A549 treated with Hydrocortisone at 1 μM for 4 hours (cell line): ENCODE measurements around the gene RELCH. TPM values are rescaled to one million over a fixed set of nuclear protein-coding genes. Genes with fewer than 3 reads are reported as not detected.

Source experiments
- total RNA-seq: library from RNA; stranded (reverse); fragments of 200-300 nt; extraction: Qiagen RNA extraction; gene quantifications from 5 replicates; pipeline ENCODE4 v1.2.3, GENCODE V29; 2022

Gene RELCH, protein sequence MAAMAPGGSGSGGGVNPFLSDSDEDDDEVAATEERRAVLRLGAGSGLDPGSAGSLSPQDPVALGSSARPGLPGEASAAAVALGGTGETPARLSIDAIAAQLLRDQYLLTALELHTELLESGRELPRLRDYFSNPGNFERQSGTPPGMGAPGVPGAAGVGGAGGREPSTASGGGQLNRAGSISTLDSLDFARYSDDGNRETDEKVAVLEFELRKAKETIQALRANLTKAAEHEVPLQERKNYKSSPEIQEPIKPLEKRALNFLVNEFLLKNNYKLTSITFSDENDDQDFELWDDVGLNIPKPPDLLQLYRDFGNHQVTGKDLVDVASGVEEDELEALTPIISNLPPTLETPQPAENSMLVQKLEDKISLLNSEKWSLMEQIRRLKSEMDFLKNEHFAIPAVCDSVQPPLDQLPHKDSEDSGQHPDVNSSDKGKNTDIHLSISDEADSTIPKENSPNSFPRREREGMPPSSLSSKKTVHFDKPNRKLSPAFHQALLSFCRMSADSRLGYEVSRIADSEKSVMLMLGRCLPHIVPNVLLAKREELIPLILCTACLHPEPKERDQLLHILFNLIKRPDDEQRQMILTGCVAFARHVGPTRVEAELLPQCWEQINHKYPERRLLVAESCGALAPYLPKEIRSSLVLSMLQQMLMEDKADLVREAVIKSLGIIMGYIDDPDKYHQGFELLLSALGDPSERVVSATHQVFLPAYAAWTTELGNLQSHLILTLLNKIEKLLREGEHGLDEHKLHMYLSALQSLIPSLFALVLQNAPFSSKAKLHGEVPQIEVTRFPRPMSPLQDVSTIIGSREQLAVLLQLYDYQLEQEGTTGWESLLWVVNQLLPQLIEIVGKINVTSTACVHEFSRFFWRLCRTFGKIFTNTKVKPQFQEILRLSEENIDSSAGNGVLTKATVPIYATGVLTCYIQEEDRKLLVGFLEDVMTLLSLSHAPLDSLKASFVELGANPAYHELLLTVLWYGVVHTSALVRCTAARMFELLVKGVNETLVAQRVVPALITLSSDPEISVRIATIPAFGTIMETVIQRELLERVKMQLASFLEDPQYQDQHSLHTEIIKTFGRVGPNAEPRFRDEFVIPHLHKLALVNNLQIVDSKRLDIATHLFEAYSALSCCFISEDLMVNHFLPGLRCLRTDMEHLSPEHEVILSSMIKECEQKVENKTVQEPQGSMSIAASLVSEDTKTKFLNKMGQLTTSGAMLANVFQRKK
- 11.8 to 15.8 TPM (median 12.4 TPM) in 5 replicates for total RNA-seq

DNA sequence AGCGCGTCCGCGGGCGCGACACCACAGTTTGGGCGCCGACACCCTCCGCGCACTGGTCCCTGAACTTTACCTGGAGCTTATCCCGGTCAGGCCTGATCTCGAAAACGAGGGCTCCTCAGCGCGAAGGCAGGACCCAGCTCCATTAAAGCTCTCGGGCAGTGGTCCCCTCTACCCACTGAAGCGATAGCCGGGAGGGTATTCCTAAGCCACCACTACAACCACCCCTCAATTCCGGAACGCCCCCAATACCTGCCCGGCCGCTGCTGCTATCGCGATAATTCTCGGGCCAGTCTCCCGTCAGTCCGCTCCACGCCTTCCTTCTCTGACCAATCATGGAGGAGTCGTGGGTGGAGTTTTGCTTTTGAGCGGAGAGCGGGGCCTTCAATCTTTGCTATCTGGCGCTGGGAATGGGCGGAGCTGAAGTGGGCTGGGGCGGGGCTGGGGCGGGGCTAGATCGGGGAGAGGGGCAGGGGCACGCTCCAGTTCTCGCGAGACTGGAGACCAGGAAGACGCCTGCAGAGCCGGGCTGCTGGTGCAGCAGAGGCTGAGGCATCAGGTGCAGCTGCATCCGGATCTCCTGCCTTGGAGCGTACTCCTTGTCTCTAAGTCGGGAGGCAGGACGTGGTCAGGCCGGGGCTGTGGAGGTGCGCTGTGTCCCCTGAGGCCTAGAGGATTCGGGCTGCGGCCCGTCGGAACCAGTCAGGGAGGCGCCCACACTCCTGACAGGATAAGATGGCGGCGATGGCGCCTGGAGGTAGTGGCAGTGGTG is at the start of gene RELCH, which contains the start of gene PIGN:
Gene RELCH (plus strand): TSS at position 482 of the 769 bp plus-strand sequence. CDS start 251 bp downstream, at position 733.
Gene PIGN (minus strand): TSS at position 283 of the 769 bp plus-strand sequence. CDS start 25,703 bp downstream, outside the sequence.

DNA sequence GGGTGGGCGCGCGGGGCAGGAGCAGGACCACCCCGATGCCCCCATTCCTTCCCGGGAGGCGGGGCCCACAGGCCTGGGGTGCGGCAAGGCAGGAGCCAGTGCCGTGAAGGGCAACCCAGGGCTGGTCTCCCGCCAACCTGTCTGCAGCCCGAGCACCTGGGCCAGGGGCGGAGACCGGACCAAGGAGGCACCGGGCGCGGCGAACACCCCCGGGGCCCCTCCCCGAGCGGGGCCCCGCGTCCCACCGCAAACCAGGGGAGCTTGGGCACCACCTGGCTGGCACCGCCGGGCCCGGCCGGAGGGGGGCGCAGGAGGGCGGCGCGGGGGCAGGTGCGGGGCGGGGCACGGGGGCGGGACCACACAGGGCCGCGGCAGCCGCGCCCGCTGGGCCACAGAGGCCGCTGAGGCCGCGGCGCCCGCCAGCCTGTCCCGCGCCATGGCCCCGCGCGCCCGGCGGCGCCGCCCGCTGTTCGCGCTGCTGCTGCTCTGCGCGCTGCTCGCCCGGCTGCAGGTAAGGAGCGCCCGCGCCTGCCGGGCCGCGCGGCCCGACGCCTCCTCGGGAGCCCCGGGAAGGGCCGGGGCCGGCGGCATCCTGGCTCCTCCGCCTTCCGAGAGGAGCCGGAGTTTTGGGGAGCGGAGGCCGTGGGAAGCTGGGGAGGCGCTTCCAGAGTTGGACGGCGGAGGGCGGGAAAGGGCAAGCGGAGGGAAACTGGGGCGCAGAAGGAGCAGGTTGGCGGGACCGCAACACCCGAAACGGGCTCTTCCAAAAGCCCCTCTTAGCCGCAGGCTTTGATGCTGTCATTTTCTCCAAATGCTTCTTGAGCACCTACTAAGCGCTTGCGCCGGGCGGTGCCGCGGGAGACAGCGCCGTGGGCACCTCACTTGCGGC is 138.1 kb downstream of the RELCH start, which contains the start of gene TNFRSF11A:
Gene TNFRSF11A (plus strand): TSS at position 394 of the 889 bp plus-strand sequence. CDS start 43 bp downstream, at position 437.

Other genes with a start within 250 kb of the RELCH start
- gene PIGN, start 199 bp upstream of the RELCH start, total RNA-seq, result 7.6 to 11.1 TPM (median 10.2 TPM) in 5 replicates
- 5.7 to 8.2 TPM (median 6.8 TPM) in 5 replicates for gene TNFRSF11A, start 138.1 kb downstream of the RELCH start, total RNA-seq